H9 (cell line): Measurements from ENCODE around the gene PLXNA2. TPM values are rescaled to one million over a fixed set of nuclear protein-coding genes. Genes with fewer than 3 reads are reported as not detected.

Source experiments
- DNase-seq: peaks from one replicate; pipeline ENCODE4 v3.0.0-alpha.2; 2017
- H2AFZ ChIP-seq: one replicate; pipeline ENCODE4 v1.6.1; 2013; ENCODE audit warnings: mild to moderate bottlenecking, low read length, control low read depth, moderate library complexity
- H2AK5ac ChIP-seq: 2 replicates; pipeline ENCODE4 v1.6.1; 2013; ENCODE audit warnings: low read length, control low read depth, mixed read lengths; ENCODE audit not compliant: insufficient read length
- H2BK120ac ChIP-seq: one replicate; pipeline ENCODE4 v1.6.1; 2013; ENCODE audit warnings: low read depth, mild to moderate bottlenecking, low read length, control low read depth, inconsistent platforms; ENCODE audit not compliant: poor library complexity, severe bottlenecking
- H2BK12ac ChIP-seq: 2 replicates; pipeline ENCODE4 v1.6.1; 2013; ENCODE audit warnings: low read length, control low read depth, mixed read lengths, low read depth; ENCODE audit not compliant: insufficient read length
- H2BK15ac ChIP-seq: 2 replicates; pipeline ENCODE4 v1.6.1; 2013; ENCODE audit warnings: low read depth, low read length, control low read depth
- H2BK20ac ChIP-seq: one replicate; pipeline ENCODE4 v1.6.1; 2013; ENCODE audit warnings: low read depth, mild to moderate bottlenecking, low read length, control low read depth, inconsistent platforms; ENCODE audit not compliant: poor library complexity, severe bottlenecking
- H2BK5ac ChIP-seq: 2 replicates; pipeline ENCODE4 v1.6.1; 2013; ENCODE audit warnings: low read length, control low read depth, mixed read lengths; ENCODE audit not compliant: insufficient read length
- H3K14ac ChIP-seq: 2 replicates; pipeline ENCODE4 v1.6.1; 2013; ENCODE audit warnings: low read length, control low read depth; ENCODE audit not compliant: insufficient read depth
- H3K18ac ChIP-seq: 2 replicates; pipeline ENCODE4 v1.6.1; 2013; ENCODE audit warnings: low read depth, mild to moderate bottlenecking, mixed read lengths, low read length, control low read depth; ENCODE audit not compliant: insufficient read length
- H3K23ac ChIP-seq: 2 replicates; pipeline ENCODE4 v1.6.1; 2013; ENCODE audit warnings: low read length, control low read depth, mixed read lengths, low read depth; ENCODE audit not compliant: insufficient read length
- H3K23me2 ChIP-seq: 2 replicates; pipeline ENCODE4 v1.6.1; 2013; ENCODE audit warnings: low read depth, mild to moderate bottlenecking, mixed read lengths, low read length, control low read depth; ENCODE audit not compliant: insufficient read length, poor library complexity, severe bottlenecking
- H3K27ac ChIP-seq: 2 replicates; pipeline ENCODE4 v1.5.1; 2013; ENCODE audit warnings: low read length, control low read depth, mixed read lengths, low read depth; ENCODE audit not compliant: insufficient read length
- H3K27me3 ChIP-seq: 2 replicates; pipeline ENCODE4 v1.6.1; 2013; ENCODE audit warnings: low read length, control low read depth, inconsistent platforms; ENCODE audit not compliant: insufficient read depth
- H3K4ac ChIP-seq: 2 replicates; pipeline ENCODE4 v1.6.1; 2013; ENCODE audit warnings: low read depth, mild to moderate bottlenecking, control low read depth, inconsistent platforms, low read length, moderate library complexity
- H3K4me1 ChIP-seq: 2 replicates; pipeline ENCODE4 v1.6.1; 2013; ENCODE audit warnings: low read length, control low read depth, inconsistent platforms; ENCODE audit not compliant: insufficient read depth
- H3K4me2 ChIP-seq: 2 replicates; pipeline ENCODE4 v1.6.1; 2013; ENCODE audit warnings: low read length, control low read depth, mixed read lengths; ENCODE audit not compliant: insufficient read length, insufficient read depth
- H3K56ac ChIP-seq: 2 replicates; pipeline ENCODE4 v1.6.1; 2013; ENCODE audit warnings: low read depth, mild to moderate bottlenecking, mixed read lengths, low read length, control low read depth; ENCODE audit not compliant: insufficient read length
- H3K79me1 ChIP-seq: 2 replicates; pipeline ENCODE4 v1.6.1; 2013; ENCODE audit warnings: low read depth, mild to moderate bottlenecking, moderate library complexity, low read length, control low read depth, inconsistent platforms; ENCODE audit not compliant: insufficient read depth, poor library complexity, severe bottlenecking
- H3K79me2 ChIP-seq: 2 replicates; pipeline ENCODE4 v1.6.1; 2013; ENCODE audit warnings: low read length, control low read depth, inconsistent platforms; ENCODE audit not compliant: insufficient read depth
- H3K9ac ChIP-seq: 2 replicates; pipeline ENCODE4 v1.6.1; 2013; ENCODE audit warnings: low read length, control low read depth, mixed read lengths; ENCODE audit not compliant: insufficient read length; ENCODE audit errors: extremely low read depth
- H3K9me3 ChIP-seq: one replicate; pipeline ENCODE4 v1.6.1; 2013; ENCODE audit warnings: low read depth, low read length, inconsistent platforms; ENCODE audit not compliant: control insufficient read depth
- H3T11ph ChIP-seq: one replicate; pipeline ENCODE4 v1.6.1; 2013; ENCODE audit warnings: mild to moderate bottlenecking, low read length, control low read depth, inconsistent platforms
- H4K20me1 ChIP-seq: one replicate; pipeline ENCODE4 v1.6.1; 2013; ENCODE audit not compliant: control insufficient read depth, insufficient read length, insufficient read depth
- H4K5ac ChIP-seq: 2 replicates; pipeline ENCODE4 v1.6.1; 2013; ENCODE audit warnings: low read depth, mild to moderate bottlenecking, mixed read lengths, low read length, control low read depth; ENCODE audit not compliant: insufficient read length
- H4K8ac ChIP-seq: replicated peaks from 2 replicates; pipeline ENCODE4 v1.6.1; 2013; ENCODE audit warnings: low read length, control low read depth, mixed read lengths, low read depth; ENCODE audit not compliant: insufficient read length
- H4K91ac ChIP-seq: 2 replicates; pipeline ENCODE4 v1.6.1; 2013; ENCODE audit warnings: low read depth, mild to moderate bottlenecking, moderate library complexity, mixed read lengths, low read length, control low read depth; ENCODE audit not compliant: insufficient read length
- H3K27ac Mint-ChIP-seq, 3 experiments: 2 replicates in 2 of 3; 3 replicates in 1 of 3; pipeline ENCODE4 v1.8.0; 2020 to 2021; ENCODE audit warnings: mixed read lengths in 3 of 3, mild to moderate bottlenecking in 1 of 3, moderate library complexity in 1 of 3
- H3K27me3 Mint-ChIP-seq: 2 replicates; pipeline ENCODE4 v1.8.0; 2021; ENCODE audit warnings: low read depth, mild to moderate bottlenecking, moderate library complexity, mixed read lengths
- H3K36me3 Mint-ChIP-seq, 3 experiments: 2 replicates in 2 of 3; 3 replicates in 1 of 3; pipeline ENCODE4 v1.8.0; 2020 to 2021; ENCODE audit warnings: low read depth in 3 of 3, mixed read lengths in 3 of 3; ENCODE audit not compliant: insufficient read depth in 1 of 3
- H3K4me1 Mint-ChIP-seq, 2 experiments: 2 replicates each; pipeline ENCODE4 v1.8.0; 2020; ENCODE audit warnings: mixed read lengths in 2 of 2
- H3K4me3 Mint-ChIP-seq, 2 experiments: 2 replicates in 1 of 2; 3 replicates in 1 of 2; pipeline ENCODE4 v1.8.0; 2020 to 2021; ENCODE audit warnings: mild to moderate bottlenecking in 2 of 2, mixed read lengths in 2 of 2, moderate library complexity in 1 of 2
- H3K9me3 Mint-ChIP-seq, 2 experiments: 2 replicates in 1 of 2; 3 replicates in 1 of 2; pipeline ENCODE4 v1.8.0; 2020; ENCODE audit warnings: mild to moderate bottlenecking in 2 of 2, mixed read lengths in 2 of 2, moderate library complexity in 1 of 2
- CTCF ChIP-seq: fragments of 200-600 bp; sonication (generic); conservative IDR thresholded peaks from 3 replicates; pipeline ENCODE4 v1.8.0; 2021; ENCODE audit warnings: antibody characterized with exemption, mild to moderate bottlenecking
- WGBS: extraction: QIAGEN DNeasy Blood & Tissue Kit; methylation state at CpG from one replicate; pipeline ENCODE4 v1.1.7; 2013; ENCODE audit warnings: missing lambda C conversion rate, low lambda C conversion rate, mixed read lengths; ENCODE audit not compliant: insufficient read length; ENCODE audit errors: extremely low coverage; 5-methylcytosine and 5-hydroxymethylcytosine counted together
- total RNA-seq: library from RNA; stranded (reverse); gene quantifications from 2 replicates; pipeline ENCODE4 v1.2.1, GENCODE V29; 2021

The PLXNA2 gene
- total RNA-seq, 1 experiment from 2014 or later, result 0.57 TPM

GRCh38 chr1:208008534-208008933 lies 235.7 kb downstream of the PLXNA2 start:
- Histone ChIP-seq H3K9ac (no peak overlapping the region), H3K23ac (no peak overlapping the region), H3K27ac (no peak overlapping the region), H2BK20ac (no peak overlapping the region), H4K5ac (no peak overlapping the region), H3K27me3 (no peaks in the 10 kb centered on the region), H2AK5ac (no peak overlapping the region), H2AFZ (no peak overlapping the region), H3K4me2 (no peak overlapping the region), H2BK12ac (no peak overlapping the region), H3K56ac (no peak overlapping the region), H3K79me1 (no peaks in the 10 kb centered on the region), H3K79me2 (no peaks in the 10 kb centered on the region), H4K8ac (no peak overlapping the region), H3K9me3 (no peaks in the 10 kb centered on the region), H3K18ac (no peak overlapping the region), H3T11ph (no peak overlapping the region), H2BK120ac (no peak overlapping the region), H3K4me1 (no peaks in the 10 kb centered on the region), H4K91ac (no peak overlapping the region), H2BK15ac (no peak overlapping the region), H3K23me2 (no peaks in the 10 kb centered on the region), H2BK5ac (no peak overlapping the region), H4K20me1 (no peaks in the 10 kb centered on the region), H3K4ac (no peak overlapping the region), H3K14ac (no peak overlapping the region)
- Mint-ChIP-seq H3K36me3 (no peaks in the 10 kb centered on the region), H3K27me3 (peaks cover 4% of the 10 kb centered on the region), H3K9me3 (no peaks in the 10 kb centered on the region), H3K4me1 (no peaks in the 10 kb centered on the region), H3K27ac (no peak overlapping the region; a peak in 1 of 7 replicates), H3K4me3 (no peak overlapping the region)
- no peak for TF ChIP-seq CTCF
- no CpG with 5 or more reads among the region's 3 CpGs for WGBS
- no peak for DNase-seq
